Right kidney (tissue), 1 donor: ENCODE results near the gene SLC22A23.
"Not testable (repeated sequence)": the region's sequence is repeated elsewhere in the genome, so short reads cannot be mapped to it uniquely, and the experiment has no call there.

Experiments used
- DNase-seq: peaks from one replicate; pipeline ENCODE4 v3.0.0-alpha.2; 2016

SLC22A23 gene

DNA sequence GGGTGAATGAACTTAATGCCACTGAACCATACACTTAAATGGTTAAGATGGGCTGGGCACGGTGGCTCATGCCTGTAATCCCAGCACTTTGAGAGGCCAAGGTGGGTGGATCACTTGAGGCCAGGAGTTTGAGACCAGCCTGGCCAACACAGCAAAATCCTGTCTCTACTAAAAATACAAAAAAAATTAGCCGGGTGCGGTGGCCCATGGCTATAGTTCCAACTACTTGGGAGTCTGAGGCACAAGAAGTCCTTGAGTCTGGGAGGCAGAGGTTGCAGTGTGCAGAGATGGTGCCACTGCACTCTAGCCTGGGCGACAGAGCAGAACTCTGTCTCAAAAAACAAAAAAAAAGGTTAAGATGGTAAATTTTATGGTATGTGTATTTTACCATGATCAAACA, 71.7 kb downstream of the SLC22A23 start:
- DNase-seq: not testable (repeated sequence)

DNA sequence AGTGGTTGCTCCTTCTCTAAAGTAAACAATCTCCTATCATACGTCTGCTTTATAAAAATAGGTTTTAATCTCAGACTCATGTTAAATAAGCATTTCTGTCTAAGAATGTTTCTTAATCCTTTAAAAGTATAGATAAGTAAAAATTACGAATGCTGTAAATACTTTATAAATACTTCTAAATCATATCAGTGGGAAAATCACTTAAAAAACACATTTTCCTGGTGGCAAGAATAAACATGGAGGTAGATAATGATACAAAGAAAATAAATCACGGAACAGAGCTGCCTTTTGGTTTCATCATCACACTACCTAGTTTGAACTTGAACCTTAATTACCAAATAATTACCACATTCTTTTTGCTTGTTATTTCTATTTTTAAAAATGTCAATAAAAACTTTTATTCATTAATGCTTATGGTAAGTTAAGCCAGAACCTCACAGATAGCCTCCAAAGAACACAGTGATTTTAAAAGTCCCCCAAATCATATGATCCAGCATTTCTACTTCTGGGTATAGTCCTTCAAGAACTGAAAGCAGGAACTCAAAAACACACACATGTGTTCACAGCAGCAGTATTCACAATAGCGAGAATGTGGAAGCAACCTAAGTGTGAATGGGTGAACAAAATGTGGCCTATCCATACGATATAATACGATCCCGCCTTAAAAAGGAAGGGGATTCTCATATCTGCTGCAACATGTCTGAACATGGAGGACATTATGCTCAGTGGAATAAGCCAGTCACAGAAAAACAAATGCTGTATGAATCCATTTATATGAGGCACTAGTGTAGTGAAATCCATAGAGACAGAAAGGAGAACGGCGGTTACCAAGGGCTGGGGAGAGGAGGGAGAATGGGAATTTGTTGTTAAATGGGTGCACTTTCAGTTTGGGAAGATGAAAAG, 72.4 kb downstream of the SLC22A23 start:
- DNase-seq: no peak

DNA sequence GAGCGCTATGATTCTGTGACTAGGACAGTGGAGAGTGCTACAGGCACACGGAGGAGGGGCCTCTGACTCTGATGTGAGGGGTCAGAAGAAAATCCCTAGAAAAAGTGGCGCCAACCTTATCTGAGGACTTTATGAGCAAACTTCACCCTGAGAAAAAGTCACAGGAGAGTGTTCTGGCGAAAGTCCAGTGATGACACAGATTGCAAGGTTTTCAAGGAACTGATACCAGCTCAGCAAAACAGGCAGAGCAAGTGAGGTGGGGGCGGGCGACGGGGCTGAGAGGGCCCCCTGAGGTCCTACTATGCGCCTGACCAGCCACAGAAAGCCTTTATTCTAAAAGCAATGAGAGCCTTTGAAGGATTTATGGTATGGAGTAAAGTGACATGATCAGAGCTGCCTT, 73.3 kb downstream of the SLC22A23 start:
- no peak for DNase-seq

DNA sequence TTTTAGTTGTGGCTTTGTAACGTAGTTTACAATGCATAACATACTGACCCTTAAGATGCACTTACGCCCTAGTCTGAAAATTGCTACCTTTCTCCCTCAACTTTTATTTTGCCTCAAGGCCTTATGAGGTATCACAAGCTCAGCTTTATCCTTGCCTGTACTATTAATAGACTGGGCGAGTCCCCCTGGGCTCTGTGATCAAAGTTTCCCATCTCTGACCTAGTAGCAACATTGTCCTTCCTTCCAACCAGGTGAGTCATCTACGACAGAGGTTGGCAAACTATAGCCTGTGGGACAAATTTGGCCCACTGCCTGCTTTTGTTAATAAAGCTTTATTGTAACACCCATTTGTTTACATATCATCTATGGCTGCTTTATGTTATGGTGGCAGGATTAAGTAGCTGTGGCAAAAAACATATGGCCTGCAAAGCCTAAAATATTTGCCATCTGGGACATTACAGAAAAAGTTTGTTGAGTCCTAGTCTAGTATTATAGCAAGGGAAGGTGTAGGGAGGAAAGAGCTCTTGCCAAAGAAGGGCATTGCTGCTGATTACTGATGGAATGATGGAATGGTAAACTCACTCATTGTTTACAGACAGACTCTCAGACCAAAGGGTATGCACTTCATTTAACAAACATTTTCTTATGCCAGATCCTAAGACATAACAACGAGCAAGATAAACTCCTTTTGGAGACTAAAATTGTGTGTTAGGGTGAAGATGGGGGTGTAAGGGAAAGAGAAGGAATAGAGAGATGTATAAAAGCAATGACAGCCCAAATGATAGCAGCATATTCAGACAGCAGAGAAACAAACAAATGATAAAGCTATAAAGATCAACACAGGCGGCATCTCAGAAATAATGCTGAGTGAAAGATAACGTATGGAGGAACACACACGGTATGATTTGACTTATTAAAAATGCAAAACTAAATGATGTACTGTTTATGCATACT, 74.2 kb downstream of the SLC22A23 start:
- DNase-seq: no peak

DNA sequence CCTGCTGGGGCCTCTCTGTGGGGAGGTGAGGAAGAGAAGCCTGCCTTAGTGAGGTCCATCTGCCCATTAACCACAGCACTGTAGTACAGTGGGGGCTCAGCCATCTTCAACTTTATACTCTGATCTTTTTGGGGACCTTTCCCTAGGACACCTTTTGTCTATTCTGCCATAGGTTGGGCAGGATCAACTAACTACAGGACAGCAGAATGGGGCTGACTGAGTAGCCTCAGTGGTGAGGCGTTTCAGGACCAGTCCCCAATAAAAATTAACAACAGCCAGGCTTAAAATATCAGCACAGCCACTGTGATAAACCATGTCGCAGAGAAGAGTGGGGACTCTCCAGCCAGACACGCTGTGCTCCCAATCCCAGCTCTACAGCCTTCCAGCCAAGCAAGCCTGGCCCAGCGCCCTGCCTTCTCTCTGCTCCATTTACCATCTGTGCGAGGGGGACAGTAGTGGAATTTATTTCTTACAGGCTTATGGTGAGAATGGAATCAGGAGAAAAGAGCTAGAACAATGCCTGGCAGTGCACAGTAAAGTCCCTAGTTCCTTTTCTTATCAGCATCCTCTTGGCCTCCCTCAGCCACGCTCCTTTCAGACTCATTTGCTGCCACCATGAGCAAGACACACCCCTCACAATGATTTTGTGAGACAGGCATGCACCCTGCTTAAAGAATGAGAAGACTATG, 75.5 kb downstream of the SLC22A23 start:
- DNase-seq: no peak

DNA sequence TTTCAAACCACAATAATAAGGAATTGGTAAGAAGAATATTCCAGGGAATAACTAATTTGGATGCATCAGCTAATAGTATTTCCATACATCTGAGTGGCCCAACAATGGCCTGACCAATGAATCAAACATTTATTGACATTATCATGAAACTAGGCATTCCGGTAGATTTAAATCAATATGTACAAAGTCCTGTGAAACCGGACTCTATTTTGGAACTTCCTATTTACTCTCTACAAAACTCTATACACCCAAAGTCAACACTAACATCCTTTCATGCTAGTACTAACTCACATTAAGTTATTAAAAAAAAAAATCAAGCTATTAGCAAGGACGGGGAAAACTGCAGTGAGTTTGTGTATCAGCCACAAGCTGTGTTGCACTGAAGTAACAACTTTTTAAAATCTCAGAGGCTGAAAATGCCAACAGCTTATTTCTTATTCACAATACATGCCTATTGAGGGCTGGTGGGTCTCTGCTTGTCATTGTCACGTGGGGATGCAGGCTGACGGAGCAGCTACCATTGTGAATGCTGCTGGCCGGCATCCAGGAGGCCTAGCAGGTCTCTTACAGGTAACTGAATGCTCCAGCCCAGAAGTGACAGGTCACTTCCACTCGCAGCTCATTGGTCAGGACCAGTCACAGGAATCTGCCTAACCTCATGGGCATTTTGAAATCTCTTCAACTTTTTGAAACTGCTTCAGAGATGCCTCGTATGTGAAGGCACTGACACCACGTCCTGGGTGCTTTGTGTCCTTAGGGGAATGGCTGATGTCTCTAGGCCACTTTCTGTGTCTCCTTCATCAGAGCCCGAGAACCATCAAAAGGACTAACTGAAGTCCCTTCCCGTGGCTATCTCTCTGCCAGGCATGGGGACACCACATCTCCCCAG, 76.3 kb downstream of the SLC22A23 start:
- DNase-seq: no peak

DNA sequence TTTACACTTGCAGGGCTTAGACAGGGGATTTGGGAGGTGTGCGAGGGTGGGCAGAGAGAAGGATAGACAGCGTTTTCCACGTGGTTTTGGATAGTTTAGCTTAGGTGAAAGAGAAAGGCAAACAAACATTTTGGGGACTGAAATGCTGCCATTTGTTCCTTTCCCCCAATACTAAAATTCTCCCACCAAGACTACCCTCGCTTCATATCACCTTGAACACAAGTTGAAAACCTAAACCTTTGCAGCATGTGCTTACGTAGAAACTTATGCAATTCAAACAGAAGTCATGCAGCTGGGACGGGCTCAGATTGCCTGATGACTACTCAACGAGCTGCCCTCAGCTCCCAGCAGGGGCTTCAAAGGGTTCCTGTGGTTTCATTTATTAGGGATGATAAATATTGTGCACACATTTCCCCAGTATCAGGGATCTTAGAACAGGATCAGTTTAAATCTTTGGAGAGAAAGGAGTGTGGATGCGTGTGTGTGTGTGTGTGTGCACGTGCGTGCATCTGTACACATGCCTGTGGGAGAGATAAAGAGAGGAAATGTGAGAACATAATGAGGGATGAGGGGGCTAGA, 77.3 kb downstream of the SLC22A23 start:
- DNase-seq: no peak

DNA sequence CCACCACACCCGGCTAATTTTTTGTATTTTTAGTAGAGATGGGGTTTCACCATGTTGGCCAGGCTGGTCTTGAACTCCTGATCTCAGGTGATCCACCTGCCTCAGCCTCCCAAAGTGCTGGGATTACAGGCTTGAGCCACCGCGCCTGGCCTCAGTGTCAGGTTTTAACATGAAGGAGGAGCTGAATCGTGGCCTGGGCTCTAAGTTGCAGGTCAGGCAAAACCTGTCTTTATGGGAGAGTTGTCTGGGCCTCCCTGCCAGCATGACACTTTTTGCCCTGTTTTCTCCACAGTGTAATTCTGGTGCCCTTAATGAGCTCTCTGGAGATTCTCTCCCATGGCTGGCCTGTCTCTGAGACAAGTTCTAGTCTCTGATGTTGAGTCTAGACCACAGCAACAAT, 78.0 kb downstream of the SLC22A23 start:
- DNase-seq: not testable (repeated sequence)

DNA sequence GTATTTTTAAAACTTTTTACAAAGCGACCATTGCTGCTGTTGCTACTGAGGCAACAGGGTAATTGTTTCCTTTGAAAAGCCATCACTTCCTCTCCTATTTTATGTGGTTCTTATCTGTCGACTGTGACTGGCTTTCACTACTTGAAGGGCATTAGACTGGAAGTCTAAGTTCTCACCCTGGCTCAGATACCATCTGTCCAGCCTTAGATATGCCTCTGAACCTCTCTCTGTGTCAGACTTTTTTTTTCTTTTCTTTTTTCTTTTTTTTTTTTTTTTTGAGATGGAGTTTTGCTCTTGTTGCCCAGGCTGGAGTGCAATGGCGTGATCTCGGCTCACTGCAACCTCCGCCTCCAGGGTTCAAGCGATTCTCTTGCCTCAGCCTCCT, 78.5 kb downstream of the SLC22A23 start:
- not testable (repeated sequence) for DNase-seq

DNA sequence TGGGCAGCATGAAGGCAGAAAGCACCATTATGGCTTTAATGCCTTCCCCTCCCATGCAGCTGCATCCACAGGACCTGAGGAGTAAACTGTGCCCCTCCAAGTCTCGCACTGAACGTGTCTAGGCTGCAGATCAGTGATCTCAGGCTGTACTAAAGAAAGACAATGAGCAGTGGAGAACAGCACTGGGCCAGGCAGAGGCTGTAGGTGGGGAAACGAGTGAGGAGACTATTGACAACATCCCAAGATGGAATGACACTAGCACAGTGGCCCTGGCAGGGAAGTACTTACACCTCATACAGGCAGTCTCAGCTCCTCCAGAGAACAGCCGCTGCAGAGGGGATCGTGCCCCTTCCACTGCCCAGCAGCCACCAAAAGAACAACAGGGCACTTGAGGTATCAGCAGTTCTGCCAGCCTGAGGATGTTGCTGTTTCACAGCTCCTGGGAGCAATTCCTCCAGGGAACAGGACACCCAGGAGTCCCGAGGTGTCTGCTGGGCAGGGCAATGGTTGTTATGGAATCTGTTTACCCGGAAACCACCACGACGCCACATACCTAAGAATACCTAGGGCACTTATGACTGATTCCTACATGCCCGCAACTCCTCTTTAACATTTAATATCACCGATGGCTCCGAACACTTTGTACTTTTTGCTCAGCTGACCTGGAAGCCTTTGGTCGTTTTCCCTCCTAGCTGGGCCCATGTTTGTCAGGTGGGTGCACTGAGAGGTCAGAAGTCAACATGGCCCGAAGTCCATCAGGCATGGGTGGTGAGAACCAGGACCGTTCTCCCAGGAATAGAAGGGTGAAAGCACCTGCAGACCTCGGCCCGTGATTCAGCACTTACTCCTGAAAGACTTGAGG, 79.1 kb downstream of the SLC22A23 start:
- DNase-seq: no peak

DNA sequence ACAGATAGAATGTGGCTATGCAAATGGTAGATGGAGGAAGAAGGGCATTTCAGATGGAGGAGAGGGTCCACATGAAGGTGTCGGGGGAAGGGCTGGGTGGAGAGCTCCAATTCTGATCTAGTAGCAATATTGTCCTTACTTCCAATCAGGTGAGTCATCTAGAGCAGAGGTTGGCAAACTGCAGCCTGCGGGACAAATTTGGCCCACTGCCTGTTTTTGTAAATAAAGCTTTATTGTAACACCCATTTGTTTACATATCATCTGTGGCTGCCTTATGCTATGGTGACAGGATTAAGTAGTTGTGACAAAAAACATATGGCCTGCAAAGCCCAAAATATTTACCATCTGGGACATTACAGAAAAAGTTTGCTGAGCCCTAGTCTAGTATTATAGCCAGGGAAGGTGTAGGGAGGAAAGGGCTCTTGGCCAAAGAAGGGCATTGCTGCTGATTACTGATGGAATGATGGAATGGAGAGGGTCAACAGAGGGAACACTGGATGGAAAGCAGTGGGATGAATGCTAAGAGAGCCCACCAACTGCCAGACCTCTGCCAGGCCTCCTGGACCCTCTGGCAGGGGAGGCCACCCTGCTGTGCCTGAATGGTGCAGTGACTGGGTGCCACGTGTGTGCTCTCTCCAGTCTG, 79.8 kb downstream of the SLC22A23 start:
- no peak for DNase-seq

DNA sequence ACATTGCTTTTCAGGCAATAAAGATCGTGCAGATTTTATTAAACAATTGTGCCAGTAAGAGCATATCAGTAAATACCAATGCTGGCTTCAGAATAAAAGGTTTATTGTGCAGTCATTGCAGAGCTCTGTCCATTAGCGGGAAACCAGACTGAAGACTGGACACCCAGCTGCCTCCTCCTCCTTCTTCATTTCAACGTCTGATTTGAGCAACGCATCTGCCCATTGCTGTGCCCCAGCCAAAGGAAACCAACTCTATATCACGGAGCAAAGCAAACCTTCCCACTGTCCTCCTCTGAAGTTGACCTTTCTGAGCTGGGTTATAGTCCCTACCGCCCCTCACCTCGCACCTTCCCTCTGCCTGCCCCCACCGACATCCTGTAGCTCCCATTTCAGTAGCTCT, 80.8 kb downstream of the SLC22A23 start:
- no peak for DNase-seq

DNA sequence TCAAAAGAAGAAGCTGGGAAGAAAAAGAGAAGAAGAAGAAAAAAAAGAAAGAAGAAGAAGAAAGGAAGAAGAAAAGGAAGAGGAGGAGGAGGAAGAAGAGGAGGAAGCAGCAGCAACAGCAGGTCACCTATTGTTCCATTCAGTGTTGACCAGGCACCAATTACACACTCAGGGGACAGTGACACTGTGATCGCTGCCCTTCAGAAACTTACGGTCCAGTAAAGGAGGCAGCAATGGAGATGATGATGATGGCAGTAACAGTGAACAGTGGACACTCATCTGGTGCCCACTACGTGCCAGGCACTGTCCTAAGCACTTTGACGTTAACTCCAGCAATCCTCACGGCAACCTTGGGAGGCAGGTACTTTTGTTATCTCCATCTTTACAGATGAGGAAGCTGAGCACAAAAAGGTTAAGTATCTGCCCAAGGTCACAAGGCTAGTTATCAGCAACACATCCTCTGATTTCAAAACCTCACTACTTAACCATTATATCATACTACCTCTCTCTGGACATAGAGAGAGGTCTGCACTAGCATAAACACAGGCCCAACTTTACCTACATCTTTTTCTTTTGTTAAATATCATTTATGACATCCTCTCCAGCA, 83.2 kb downstream of the SLC22A23 start:
- DNase-seq: no peak

DNA sequence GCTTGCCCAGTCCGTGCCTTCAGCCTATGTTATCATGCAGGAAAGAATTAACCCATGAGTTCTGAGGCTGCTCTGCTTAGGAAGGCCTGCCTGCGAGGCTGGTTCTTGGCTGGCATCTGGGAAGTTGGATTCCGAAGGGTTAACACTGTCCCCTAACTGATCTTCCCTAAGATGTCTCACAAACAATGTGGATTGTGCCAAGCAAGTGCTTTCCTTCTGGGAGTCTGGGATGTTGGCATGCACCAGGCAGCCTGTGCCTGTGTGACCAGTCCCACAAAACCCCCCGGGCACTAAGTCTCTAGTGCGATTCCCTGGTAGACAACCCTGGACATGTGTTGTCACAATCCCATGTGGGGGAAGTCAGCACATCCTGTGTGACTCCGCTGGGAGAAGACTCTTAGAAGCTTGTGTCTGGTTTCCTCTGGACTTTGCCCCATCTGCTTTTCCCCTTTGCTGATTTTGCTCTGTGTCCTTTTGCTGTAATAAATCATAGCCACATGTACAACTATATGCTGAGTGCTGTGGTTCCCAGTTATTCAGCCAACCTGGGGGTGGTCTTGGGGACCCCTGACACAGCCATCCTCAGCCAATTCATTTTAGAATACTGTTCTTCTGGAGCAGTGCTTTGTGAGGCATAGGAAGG, 83.8 kb downstream of the SLC22A23 start:
- DNase-seq: no peak

DNA sequence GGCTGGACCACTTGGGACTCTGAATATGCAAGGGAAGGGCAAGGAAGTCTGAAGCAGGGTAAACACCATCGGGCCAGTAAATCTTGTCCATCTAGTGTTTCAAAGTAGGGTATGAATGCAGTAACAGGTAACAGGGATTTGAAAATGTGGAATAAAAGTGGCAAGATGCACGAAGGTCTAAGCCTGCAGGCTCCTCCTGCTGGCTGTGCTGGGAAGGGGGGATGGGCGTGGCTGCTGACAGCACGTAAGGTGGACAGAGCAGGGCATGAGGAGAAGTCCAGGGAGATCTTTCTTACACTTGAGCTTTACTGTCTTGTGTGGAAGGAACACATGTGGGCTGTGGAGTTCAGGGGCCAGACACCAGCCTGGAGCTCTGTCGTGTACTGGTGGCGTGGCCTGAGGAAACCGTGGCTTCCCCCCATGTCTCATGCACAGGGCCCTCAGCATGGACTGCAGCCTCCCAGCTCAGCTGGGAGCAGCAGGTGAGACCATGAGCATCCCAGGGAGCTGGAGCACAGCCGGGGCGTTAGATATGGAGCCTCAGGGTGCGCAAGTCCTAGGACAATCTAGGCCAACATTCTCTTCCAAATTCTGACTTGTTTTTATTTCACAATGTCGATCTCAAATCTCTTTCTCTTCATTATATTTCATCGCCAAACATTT, 84.5 kb downstream of the SLC22A23 start:
- no peak for DNase-seq

DNA sequence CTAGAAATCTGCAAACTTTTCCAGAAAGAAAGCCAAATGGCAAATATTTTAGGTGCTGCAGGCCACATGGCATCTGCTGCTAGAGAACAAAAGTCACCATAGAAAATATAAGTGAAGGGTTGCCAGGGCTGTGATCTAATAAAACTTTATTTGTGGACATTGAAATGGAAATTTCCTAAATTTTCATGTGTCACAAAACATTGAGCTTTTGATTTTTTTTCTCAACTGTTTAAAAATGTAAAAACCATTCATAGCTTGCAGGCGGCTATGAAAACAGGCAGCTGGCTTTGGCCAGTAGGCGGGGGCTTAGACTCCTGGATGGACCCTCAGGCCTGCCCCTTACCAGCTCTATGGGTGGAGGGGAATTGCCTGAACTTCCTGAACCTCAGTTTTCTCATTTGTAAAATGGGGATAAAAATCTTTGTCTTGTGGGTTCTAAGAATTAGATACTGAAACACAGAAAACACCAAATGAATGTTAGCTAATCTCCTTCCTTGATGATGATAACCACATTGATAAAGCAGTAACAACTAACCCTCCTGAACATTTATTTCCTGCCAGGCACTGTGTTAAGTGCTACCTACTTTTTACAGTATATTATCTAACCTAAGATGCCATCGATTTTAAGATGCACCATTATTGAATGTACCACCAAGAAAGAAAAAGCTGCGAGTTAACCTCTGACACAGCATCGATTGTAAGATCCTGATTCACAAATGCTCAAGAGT, 85.5 kb downstream of the SLC22A23 start:
- no peak for DNase-seq
